ENCODE measurements around the gene PCDHGC3.
A peak's percentile ranks its signal among the peaks of the same experiment; 100 is the strongest.

The PCDHGC3 gene

DNA sequence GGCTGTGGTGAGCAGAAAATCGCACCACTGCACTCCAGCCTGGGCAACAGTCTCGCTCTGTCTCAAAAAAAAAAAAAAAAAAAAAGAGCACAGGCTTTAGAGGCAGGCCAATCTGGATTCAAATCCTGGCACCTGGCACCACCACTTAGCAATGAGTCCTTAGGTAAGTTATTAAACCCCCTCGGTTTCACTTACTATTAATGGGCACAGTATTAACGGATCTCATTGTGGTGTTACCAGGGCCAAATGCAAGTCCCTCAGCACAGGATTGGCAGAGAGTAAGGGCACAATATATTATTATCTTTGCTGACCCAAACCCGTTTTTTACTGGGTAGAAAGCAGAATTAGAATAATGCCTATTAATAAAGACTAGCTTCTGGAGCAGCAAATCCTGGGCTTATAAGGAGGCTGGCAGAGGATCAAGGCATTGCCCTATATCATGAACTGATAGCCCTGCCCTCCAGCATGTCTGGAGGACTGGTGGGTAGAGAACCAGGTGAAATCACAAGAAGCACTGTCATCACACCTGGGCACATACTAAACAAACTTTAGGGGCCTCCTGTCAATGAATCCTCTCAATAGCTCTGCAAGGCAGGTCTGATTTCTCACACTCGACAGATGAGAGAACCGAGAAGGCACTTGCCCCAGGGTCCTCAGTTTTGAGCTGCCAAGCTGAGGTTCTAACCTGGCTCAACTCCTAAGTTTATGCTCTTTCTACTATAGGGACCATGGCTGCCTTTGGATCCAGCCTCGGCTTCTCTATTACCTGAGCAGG lies 30.8 kb downstream of the PCDHGC3 start:
- H3K4me3 ChIP-seq (replicated peaks; ENCODE audit: low read depth, low read length), result no peak overlapping the region
- TF ChIP-seq, protein P1, sequence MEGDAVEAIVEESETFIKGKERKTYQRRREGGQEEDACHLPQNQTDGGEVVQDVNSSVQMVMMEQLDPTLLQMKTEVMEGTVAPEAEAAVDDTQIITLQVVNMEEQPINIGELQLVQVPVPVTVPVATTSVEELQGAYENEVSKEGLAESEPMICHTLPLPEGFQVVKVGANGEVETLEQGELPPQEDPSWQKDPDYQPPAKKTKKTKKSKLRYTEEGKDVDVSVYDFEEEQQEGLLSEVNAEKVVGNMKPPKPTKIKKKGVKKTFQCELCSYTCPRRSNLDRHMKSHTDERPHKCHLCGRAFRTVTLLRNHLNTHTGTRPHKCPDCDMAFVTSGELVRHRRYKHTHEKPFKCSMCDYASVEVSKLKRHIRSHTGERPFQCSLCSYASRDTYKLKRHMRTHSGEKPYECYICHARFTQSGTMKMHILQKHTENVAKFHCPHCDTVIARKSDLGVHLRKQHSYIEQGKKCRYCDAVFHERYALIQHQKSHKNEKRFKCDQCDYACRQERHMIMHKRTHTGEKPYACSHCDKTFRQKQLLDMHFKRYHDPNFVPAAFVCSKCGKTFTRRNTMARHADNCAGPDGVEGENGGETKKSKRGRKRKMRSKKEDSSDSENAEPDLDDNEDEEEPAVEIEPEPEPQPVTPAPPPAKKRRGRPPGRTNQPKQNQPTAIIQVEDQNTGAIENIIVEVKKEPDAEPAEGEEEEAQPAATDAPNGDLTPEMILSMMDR (IDR thresholded peaks at IDR 0.05; ENCODE audit: insufficient read depth, low read length, poor library complexity, severe bottlenecking), result no peak
- H3K27me3 ChIP-seq (replicated peaks; ENCODE audit: control insufficient read depth, insufficient read depth, low read length), result no peaks in the 10 kb centered on the region
- DNase-seq (ENCODE audit: extremely low read depth, insufficient read length), result no peak
- H3K36me3 ChIP-seq (ENCODE audit: control insufficient read depth, insufficient read depth, low read length), result peaks cover 2% of the 10 kb centered on the region; the same call in 1 of the 2 replicates

DNA sequence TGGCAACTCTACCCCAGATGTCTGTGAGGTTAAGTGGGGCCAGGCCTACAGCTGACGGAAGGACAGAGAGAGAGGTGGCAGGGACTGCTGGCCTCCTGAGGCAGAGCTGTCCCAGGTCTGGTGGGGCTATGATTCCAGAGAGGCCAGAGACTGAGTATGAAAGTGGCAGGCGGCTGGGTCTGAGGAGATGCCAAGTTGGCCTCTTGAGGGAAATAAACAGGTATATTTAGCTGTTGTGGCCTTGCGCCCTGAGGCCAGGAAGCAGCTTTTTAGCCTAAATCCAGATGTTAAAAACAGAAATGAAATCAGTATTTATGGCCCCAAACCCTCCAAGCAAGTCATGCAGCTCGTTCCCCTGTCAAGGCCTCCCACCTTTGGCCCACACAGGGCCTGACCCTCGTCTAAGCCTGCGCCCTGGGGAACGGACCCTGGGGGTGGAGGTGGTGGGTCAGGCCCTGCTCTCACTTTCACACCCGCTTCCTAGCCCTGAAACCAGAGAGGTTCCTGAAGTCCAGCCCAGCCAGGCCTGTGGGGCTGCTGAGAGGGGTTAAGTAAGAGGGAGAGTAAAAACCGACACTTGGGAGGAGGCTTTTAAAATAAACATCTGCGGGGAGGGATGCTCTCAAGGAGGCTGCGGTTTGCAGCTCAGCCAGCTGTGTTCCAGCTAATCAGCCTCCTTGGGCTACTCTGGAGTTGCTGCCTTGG lies 31.8 kb downstream of the PCDHGC3 start:
- TF ChIP-seq, protein P1 (IDR thresholded peaks at IDR 0.05; ENCODE audit: insufficient read depth, low read length, poor library complexity, severe bottlenecking), result no peak
- peak; percentile 74 for DNase-seq (ENCODE audit: extremely low read depth, insufficient read length)
- Histone ChIP-seq H3K36me3 (ENCODE audit: control insufficient read depth, insufficient read depth, low read length) (peaks cover 2% of the 10 kb centered on the region; the same call in 1 of the 2 replicates), H3K4me3 (replicated peaks; ENCODE audit: low read depth, low read length) (peak overlapping the region; percentile 31), H3K27me3 (replicated peaks; ENCODE audit: control insufficient read depth, insufficient read depth, low read length) (no peaks in the 10 kb centered on the region)

DNA sequence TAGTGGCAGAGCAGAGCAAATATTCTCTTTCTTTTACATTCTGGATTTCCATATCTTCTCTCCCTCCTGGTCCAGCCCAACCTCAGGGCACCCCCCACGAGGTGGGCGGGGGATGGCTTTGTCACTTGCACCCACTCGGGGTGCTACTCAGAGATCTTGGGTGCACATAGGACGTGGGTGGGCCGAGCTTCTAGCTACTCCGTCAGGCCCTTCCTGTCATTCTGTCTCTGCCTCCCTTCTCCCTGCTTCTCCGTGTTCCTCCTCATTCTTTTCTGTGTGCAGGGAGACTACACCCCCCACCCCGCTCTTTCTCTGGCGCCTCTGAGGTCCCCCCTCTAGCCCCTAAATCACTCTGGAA lies 32.7 kb downstream of the PCDHGC3 start:
- TF ChIP-seq, protein P1 (IDR thresholded peaks at IDR 0.05; ENCODE audit: insufficient read depth, low read length, poor library complexity, severe bottlenecking), result no peak
- no peaks in the 10 kb centered on the region for H3K27me3 ChIP-seq (replicated peaks; ENCODE audit: control insufficient read depth, insufficient read depth, low read length)
- H3K4me3 ChIP-seq (replicated peaks; ENCODE audit: low read depth, low read length), result peak overlapping the region; percentile 49
- H3K36me3 ChIP-seq (ENCODE audit: control insufficient read depth, insufficient read depth, low read length), result no peaks in the 10 kb centered on the region; the same call in 1 of the 2 replicates
- DNase-seq (ENCODE audit: extremely low read depth, insufficient read length), result peak; percentile 60

DNA sequence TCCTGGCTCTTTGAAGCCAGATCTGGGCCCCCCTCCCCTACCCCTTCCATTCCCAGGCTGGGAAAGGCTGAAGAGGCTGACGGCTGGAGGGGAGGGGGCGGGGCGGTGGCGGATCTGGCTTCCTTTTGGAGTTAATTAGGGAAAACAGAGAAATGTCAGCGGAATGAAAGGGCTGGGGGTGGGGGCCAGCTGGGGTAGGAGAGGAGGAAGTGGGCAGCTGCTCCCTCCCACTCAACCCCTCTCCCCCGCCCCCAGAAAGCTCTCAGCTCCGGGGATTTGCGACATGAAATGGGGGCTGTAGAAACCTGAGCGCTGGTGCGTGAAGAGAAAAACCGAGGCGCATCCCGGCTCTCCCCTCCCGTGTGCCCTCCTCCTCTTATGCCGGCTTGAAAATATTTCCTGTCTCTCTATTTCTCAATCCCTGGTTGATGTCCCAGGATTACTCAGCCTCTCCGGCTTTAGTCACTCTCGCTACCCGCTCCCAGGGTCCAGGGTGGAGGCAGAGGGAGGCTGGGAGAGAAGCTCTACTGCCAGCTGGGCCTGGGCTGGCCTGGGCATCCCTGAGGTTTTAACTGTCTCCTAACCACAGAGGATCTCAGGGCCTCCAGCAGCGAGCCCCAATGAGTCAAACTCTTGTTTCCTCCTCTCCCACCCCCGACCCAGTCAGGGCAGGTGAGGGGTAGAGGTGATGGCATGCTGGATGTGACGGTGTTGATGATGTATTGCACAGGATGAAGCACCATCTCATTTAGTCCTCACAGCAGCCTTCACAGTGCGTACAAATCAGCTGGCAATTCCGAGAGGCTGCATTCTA lies 33.2 kb downstream of the PCDHGC3 start:
- peak; percentile 75 for DNase-seq (ENCODE audit: extremely low read depth, insufficient read length)
- Histone ChIP-seq H3K4me3 (replicated peaks; ENCODE audit: low read depth, low read length) (peak overlapping the region; percentile 49), H3K36me3 (ENCODE audit: control insufficient read depth, insufficient read depth, low read length) (no peaks in the 10 kb centered on the region; the same call in 1 of the 2 replicates), H3K27me3 (replicated peaks; ENCODE audit: control insufficient read depth, insufficient read depth, low read length) (no peaks in the 10 kb centered on the region)
- TF ChIP-seq, protein P1 (IDR thresholded peaks at IDR 0.05; ENCODE audit: insufficient read depth, low read length, poor library complexity, severe bottlenecking), result no peak

DNA sequence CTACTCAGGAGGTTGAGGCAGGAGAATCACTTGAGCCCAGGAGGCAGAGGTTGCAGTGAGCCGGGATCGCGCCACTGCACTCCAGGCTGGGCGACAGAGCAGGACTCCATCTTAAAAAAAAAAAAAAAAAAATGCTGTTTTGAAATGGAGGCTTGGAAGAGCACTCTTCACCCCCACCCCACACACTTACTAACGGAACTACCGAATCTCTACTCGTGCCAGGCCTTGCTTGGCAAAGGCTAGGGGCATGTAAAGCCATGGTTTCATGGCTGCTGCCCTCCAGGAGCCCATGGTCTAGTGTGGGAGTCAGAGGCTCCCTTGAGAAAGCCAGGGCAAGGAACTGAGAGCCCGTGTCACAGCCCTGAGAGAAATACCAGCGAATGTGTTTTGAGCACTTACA lies 34.4 kb downstream of the PCDHGC3 start:
- Histone ChIP-seq H3K36me3 (ENCODE audit: control insufficient read depth, insufficient read depth, low read length) (no peaks in the 10 kb centered on the region; the same call in 1 of the 2 replicates), H3K4me3 (replicated peaks; ENCODE audit: low read depth, low read length) (peak overlapping the region; percentile 67), H3K27me3 (replicated peaks; ENCODE audit: control insufficient read depth, insufficient read depth, low read length) (no peaks in the 10 kb centered on the region)
- peak; percentile 28 for DNase-seq (ENCODE audit: extremely low read depth, insufficient read length)
- TF ChIP-seq, protein P1 (IDR thresholded peaks at IDR 0.05; ENCODE audit: insufficient read depth, low read length, poor library complexity, severe bottlenecking), result no peak
